Astrocyte (in vitro differentiated cells and primary cell): ENCODE measurements around the gene SND1.

ENCODE experiments used
- EZH2 ChIP-seq: IDR thresholded peaks from 2 replicates; pipeline ENCODE4 v1.6.1; 2012; ENCODE audit warnings: mild to moderate bottlenecking, low read length, inconsistent platforms; ENCODE audit not compliant: insufficient read depth
- TF ChIP-seq, protein P1 (sequence below): IDR thresholded peaks from 2 replicates; pipeline ENCODE4 v1.5.1; 2011; ENCODE audit warnings: low read depth, mild to moderate bottlenecking, inconsistent platforms, low read length, moderate library complexity; ENCODE audit not compliant: insufficient read depth

DNA sequence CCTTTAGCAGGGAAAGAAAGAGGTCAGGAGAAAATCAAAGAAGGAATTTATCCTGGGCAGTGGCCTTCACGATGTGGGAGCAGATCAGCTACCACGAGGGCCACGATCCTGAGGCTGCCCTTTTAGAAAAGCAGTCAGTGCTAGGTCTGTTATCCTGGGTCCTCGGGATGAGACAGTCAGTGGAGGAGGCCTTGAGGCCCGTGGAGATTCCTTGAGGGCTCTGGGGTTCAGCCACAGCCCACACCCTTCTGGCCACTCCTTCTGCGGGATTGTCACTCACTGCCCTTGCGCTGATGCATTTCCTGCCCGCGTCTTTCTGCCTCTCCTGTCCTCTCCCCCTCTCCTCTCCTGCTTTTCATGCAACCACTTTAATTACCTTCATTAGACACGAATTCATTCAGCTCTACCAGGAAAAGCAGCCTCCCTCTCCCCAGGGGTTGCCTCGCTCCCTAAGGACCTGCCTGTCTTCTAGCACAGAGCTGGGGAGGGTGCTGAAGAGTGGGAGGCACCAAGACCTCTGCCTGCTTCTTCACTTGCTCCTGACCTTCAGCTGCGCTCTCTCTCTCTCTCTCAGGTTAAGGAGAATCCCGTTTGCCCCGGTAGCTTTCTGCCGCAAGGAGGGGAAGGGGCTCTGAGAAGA is 421.8 kb downstream of the SND1 start:
- TF ChIP-seq EZH2: no peak
- TF ChIP-seq, protein P1, sequence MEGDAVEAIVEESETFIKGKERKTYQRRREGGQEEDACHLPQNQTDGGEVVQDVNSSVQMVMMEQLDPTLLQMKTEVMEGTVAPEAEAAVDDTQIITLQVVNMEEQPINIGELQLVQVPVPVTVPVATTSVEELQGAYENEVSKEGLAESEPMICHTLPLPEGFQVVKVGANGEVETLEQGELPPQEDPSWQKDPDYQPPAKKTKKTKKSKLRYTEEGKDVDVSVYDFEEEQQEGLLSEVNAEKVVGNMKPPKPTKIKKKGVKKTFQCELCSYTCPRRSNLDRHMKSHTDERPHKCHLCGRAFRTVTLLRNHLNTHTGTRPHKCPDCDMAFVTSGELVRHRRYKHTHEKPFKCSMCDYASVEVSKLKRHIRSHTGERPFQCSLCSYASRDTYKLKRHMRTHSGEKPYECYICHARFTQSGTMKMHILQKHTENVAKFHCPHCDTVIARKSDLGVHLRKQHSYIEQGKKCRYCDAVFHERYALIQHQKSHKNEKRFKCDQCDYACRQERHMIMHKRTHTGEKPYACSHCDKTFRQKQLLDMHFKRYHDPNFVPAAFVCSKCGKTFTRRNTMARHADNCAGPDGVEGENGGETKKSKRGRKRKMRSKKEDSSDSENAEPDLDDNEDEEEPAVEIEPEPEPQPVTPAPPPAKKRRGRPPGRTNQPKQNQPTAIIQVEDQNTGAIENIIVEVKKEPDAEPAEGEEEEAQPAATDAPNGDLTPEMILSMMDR: no peak
